ENCODE results near the gene ARMS2.

GRCh38 chr10:122465401-122466040, 11.1 kb downstream of the ARMS2 start:
- TF ChIP-seq POLR2A (IDR thresholded peaks at IDR 0.05; ENCODE audit: low read depth, low read length) (no peak), POLR2AphosphoS5 (IDR thresholded peaks at IDR 0.05; ENCODE audit: low read depth, low read length) (no peak), TAF1 (IDR thresholded peaks at IDR 0.05; ENCODE audit: low read depth, low read length) (no peak), POU2F2 (IDR thresholded peaks at IDR 0.05; ENCODE audit: low read depth, low read length) (no peak), PAX5 (IDR thresholded peaks at IDR 0.05; ENCODE audit: insufficient read depth, low read length, severe bottlenecking) (no peak)
